AG04449 (cell line): ENCODE measurements around the gene IL13.

Experiments used
- CTCF ChIA-PET: fragments of 350-600 bp; formaldehyde crosslinking; extraction: SDS; loops from one replicate; lab custom pipeline; 2021; ENCODE audit warnings: antibody characterized with exemption; lab: Yijun Ruan, JAX
- POLR2A ChIA-PET: fragments of 400-600, 350-600 bp; formaldehyde crosslinking; extraction: SDS; loops from one replicate; lab custom pipeline; 2020; ENCODE audit warnings: antibody characterized with exemption, inconsistent platforms; lab: Yijun Ruan, JAX
- DNase-seq: peaks from one replicate; pipeline ENCODE4 v3.0.0-alpha.2; 2010; ENCODE audit warnings: low read depth, low spot score
- H3K4me3 ChIP-seq: 2 replicates; pipeline ENCODE4 v1.5.1; 2011; ENCODE audit warnings: low read depth, mild to moderate bottlenecking, control low read depth, low read length
- TF ChIP-seq, protein P1 (sequence below): IDR thresholded peaks from one replicate; pipeline ENCODE4 v1.5.1; 2011; ENCODE audit warnings: mild to moderate bottlenecking, moderate library complexity, low read length, control low read depth, inconsistent platforms; ENCODE audit not compliant: insufficient read depth; ENCODE audit errors: missing control alignments

The IL13 gene

DNA sequence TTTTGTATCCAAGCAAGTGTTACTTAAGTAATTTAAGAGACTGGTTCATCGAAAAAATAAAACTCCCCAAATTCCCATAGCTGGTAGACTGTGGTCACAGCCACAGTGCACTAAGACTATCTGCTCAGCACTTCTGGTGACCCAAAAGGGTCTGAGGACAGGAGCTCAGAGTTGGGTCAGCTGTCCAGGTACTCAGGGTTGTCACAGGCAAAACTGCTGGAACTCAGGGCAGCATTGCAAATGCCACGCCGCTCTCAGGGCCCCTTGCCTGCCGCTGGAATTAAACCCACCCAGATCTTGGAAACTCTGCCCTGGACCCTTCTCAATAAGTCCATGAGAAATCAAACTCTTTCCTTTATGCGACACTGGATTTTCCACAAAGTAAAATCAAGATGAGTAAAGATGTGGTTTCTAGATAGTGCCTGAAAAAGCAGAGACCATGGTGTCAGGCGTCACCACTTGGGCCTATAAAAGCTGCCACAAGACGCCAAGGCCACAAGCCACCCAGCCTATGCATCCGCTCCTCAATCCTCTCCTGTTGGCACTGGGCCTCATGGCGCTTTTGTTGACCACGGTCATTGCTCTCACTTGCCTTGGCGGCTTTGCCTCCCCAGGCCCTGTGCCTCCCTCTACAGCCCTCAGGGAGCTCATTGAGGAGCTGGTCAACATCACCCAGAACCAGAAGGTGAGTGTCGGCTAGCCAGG, at the start of gene IL13:
IL13 (plus strand) TSS at position 498 of the 705 bp plus-strand sequence; CDS start at position 512, 14 bp downstream.
- DNase-seq, result no peak
- TF ChIP-seq, protein P1, sequence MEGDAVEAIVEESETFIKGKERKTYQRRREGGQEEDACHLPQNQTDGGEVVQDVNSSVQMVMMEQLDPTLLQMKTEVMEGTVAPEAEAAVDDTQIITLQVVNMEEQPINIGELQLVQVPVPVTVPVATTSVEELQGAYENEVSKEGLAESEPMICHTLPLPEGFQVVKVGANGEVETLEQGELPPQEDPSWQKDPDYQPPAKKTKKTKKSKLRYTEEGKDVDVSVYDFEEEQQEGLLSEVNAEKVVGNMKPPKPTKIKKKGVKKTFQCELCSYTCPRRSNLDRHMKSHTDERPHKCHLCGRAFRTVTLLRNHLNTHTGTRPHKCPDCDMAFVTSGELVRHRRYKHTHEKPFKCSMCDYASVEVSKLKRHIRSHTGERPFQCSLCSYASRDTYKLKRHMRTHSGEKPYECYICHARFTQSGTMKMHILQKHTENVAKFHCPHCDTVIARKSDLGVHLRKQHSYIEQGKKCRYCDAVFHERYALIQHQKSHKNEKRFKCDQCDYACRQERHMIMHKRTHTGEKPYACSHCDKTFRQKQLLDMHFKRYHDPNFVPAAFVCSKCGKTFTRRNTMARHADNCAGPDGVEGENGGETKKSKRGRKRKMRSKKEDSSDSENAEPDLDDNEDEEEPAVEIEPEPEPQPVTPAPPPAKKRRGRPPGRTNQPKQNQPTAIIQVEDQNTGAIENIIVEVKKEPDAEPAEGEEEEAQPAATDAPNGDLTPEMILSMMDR, result no peak
- POLR2A ChIA-PET, result interaction anchor here (0.6 kb wide), 1 partner anchor 10 kb away, joined by 3 read pairs; no protein-coding TSS in a partner anchor
- no peak within 1 kb of the TSS for H3K4me3 ChIP-seq
- CTCF ChIA-PET, result interaction anchor here (1.1 to 1.5 kb wide), 2 partner anchors 16 to 162 kb away, joined by 3 read pairs; partner anchors contain the start of gene IL4

DNA sequence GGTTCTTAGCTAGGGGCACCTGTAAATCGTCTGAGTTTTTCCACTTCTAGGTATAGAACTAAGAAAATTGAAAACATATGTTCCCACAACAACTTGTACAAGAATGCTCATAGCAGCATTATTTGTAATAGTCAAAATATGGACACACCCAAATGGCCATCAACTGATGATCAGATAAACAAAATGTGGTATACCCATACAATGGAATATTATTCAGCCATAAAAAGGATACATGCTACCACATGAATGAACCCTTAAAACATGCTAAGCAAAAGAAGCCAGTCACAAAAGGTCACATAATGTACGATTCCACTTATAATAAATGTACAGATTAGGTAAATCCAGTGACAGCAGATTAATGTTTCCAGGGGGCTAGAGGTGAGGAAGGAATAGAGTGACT, 46.0 kb upstream of the IL13 start:
- CTCF ChIA-PET, result no interaction called here
- no peak overlapping the region for H3K4me3 ChIP-seq
- no peak for DNase-seq
- POLR2A ChIA-PET, result no interaction called here
- TF ChIP-seq, protein P1, result no peak

DNA sequence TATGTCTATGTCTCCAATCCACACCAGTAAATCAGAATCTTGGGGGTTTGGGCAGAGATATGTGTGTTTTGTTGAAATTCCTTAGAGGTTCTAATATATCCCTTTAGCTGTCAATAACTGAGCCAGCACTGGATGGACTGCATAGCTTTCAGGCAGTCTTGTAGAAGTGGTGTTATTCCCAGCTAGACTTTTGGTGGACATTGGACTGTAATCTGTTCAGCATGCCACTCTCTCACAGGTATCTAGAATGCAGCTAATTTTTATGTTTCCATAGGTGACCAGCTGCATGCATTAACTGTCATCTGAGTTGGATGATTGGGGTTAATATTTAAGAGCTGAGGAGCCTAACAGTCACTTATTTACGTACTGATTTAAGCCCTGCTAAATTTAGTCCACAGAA, 45.1 kb upstream of the IL13 start:
- no peak for DNase-seq
- CTCF ChIA-PET, result no interaction called here
- H3K4me3 ChIP-seq, result no peak overlapping the region
- TF ChIP-seq, protein P1, result no peak
- POLR2A ChIA-PET, result no interaction called here

DNA sequence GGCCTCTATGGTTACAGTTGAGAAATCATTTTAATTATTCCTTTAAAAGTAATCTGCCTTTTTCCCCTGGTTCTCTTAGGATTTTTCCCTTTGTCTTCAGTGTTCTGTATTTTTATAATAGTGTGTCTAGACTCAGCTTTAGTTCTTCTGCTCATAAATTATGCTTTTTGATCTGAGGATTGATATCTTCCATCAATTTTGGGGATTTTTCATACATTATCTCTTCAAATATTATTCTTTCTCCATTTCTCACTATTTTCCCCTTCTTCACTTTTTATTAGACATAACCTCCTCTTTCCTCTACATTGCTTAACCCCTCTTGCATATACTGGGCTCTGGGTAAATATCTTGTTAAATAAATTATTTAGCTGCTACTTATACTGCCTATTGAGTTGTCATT, 36.3 kb upstream of the IL13 start:
- DNase-seq, result no peak
- TF ChIP-seq, protein P1, result no peak
- CTCF ChIA-PET, result interaction anchor here (1.2 kb wide), 1 partner anchor 199 kb away, joined by 3 read pairs; no protein-coding TSS in a partner anchor
- no peak overlapping the region for H3K4me3 ChIP-seq
- POLR2A ChIA-PET, result no interaction called here

DNA sequence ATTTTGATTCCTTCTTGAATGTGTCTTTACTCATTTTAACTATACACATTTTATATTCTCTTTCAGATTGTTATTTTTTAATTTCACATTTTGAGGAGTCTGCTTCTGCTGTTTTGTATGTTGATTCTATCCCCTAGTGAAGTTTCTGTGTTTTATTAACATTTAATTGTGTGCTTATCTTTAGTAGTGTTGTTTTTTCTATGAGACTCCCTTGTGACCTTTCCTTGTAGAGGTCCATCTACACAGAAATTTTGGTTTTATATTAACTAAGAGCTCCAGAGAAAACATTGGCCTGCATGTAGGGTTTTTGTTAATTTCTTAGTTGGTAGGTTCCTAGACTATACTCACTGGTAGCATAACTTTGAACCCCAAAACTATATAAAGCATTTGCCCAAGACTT, 35.4 kb upstream of the IL13 start:
- POLR2A ChIA-PET, result no interaction called here
- TF ChIP-seq, protein P1, result no peak
- no peak overlapping the region for H3K4me3 ChIP-seq
- no peak for DNase-seq
- CTCF ChIA-PET, result interaction anchor here (1.2 kb wide), 1 partner anchor 198 kb away, joined by 3 read pairs; no protein-coding TSS in a partner anchor

DNA sequence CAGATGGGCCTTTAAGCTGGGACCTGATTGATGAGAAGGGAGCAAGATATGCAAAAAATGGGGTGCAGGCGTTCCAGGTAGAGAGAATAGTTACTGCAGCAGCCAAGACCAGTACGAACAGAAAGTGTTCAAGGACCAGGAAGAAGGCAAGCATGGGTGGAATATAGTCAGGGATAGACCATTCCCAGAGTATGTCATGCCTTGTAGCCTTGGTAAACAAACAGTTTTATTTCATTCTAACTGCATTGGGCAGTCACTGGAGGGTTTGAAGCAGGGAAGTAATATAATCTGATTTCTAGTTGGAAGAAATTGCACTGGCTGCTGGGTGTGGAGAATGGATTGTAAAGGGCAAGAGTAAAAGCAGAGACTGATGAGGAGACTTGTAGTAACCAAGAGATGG, 30.5 kb upstream of the IL13 start:
- ChIA-PET POLR2A (no interaction called here), CTCF (no interaction called here)
- DNase-seq, result no peak
- H3K4me3 ChIP-seq, result no peak overlapping the region
- TF ChIP-seq, protein P1, result no peak
